ENCODE data around the gene SLC36A2.

Gene SLC36A2

GRCh38 chr5:151275803-151276202 lies 71.6 kb downstream of the SLC36A2 start (continued):
- TF ChIP-seq ZNF398 (tag by site-specific recombination; IDR thresholded peaks at IDR 0.05) (no peak), ZBTB21 (tag by site-specific recombination; IDR thresholded peaks at IDR 0.05) (no peak), GLI4 (tag by site-specific recombination; IDR thresholded peaks at IDR 0.05) (no peak), ZNF426 (tag by site-specific recombination; IDR thresholded peaks at IDR 0.05) (no peak), ZNF311 (tag by site-specific recombination; IDR thresholded peaks at IDR 0.05; ENCODE audit: borderline replicate concordance) (no peak), FEZF1 (tag by site-specific recombination; IDR thresholded peaks at IDR 0.05) (no peak), ZBTB49 (tag by site-specific recombination; IDR thresholded peaks at IDR 0.05; ENCODE audit: low read depth) (no peak), HOXA7 (CRISPR knock-in tag; IDR thresholded peaks at IDR 0.05; ENCODE audit: borderline replicate concordance) (no peak), ZNF624 (tag by site-specific recombination; IDR thresholded peaks at IDR 0.05) (no peak), GLI2 (tag by site-specific recombination; IDR thresholded peaks at IDR 0.05; ENCODE audit: borderline replicate concordance, low read depth) (no peak)
- TF ChIP-seq, protein P1, sequence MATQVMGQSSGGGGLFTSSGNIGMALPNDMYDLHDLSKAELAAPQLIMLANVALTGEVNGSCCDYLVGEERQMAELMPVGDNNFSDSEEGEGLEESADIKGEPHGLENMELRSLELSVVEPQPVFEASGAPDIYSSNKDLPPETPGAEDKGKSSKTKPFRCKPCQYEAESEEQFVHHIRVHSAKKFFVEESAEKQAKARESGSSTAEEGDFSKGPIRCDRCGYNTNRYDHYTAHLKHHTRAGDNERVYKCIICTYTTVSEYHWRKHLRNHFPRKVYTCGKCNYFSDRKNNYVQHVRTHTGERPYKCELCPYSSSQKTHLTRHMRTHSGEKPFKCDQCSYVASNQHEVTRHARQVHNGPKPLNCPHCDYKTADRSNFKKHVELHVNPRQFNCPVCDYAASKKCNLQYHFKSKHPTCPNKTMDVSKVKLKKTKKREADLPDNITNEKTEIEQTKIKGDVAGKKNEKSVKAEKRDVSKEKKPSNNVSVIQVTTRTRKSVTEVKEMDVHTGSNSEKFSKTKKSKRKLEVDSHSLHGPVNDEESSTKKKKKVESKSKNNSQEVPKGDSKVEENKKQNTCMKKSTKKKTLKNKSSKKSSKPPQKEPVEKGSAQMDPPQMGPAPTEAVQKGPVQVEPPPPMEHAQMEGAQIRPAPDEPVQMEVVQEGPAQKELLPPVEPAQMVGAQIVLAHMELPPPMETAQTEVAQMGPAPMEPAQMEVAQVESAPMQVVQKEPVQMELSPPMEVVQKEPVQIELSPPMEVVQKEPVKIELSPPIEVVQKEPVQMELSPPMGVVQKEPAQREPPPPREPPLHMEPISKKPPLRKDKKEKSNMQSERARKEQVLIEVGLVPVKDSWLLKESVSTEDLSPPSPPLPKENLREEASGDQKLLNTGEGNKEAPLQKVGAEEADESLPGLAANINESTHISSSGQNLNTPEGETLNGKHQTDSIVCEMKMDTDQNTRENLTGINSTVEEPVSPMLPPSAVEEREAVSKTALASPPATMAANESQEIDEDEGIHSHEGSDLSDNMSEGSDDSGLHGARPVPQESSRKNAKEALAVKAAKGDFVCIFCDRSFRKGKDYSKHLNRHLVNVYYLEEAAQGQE (tag by site-specific recombination; IDR thresholded peaks at IDR 0.05) = no peak
- TF ChIP-seq, protein P2, sequence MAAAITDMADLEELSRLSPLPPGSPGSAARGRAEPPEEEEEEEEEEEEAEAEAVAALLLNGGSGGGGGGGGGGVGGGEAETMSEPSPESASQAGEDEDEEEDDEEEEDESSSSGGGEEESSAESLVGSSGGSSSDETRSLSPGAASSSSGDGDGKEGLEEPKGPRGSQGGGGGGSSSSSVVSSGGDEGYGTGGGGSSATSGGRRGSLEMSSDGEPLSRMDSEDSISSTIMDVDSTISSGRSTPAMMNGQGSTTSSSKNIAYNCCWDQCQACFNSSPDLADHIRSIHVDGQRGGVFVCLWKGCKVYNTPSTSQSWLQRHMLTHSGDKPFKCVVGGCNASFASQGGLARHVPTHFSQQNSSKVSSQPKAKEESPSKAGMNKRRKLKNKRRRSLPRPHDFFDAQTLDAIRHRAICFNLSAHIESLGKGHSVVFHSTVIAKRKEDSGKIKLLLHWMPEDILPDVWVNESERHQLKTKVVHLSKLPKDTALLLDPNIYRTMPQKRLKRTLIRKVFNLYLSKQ (tag by site-specific recombination; IDR thresholded peaks at IDR 0.05; ENCODE audit: borderline replicate concordance) = no peak

- Histone ChIP-seq H3K27ac (ENCODE audit: extremely low read depth, low read depth, low read length) (no peak overlapping the region), H3K36me3 (ENCODE audit: control insufficient read depth in 2 of 2, insufficient read depth in 1 of 2, low read length in 2 of 2) (peaks cover 0 to 5% of the 10 kb centered on the region in 2 experiments; a peak in 1 of 3 replicates), H3K9me3 (ENCODE audit: control insufficient read depth, insufficient read depth, low read depth, low read length) (no peaks in the 10 kb centered on the region), H3K4me3 (ENCODE audit: low read depth, low read length) (no peak overlapping the region), H3K4me1 (ENCODE audit: control insufficient read depth, insufficient read depth, low read length) (no peaks in the 10 kb centered on the region)
- ChIA-PET CTCF (interaction anchor here (0.6 to 1.1 kb wide), 2 partner anchors 13 to 24 kb away, joined by 3 read pairs; no protein-coding TSS in a partner anchor), POLR2A (interaction anchor here (1.1 kb wide), 1 partner anchor 22 kb away, joined by 3 read pairs; the partner anchor contains the start of gene GM2A)
- TF ChIP-seq, protein P3, sequence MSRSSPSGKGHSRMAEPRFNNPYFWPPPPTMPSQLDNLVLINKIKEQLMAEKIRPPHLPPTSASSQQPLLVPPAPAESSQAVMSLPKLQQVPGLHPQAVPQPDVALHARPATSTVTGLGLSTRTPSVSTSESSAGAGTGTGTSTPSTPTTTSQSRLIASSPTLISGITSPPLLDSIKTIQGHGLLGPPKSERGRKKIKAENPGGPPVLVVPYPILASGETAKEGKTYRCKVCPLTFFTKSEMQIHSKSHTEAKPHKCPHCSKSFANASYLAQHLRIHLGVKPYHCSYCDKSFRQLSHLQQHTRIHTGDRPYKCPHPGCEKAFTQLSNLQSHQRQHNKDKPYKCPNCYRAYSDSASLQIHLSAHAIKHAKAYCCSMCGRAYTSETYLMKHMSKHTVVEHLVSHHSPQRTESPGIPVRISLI (tag by site-specific recombination; IDR thresholded peaks at IDR 0.05) = no peak
- TF ChIP-seq ZNF140 (tag by site-specific recombination; IDR thresholded peaks at IDR 0.05) (no peak), ZNF148 (tag by site-specific recombination; IDR thresholded peaks at IDR 0.05; ENCODE audit: borderline replicate concordance) (no peak), ZNF175 (tag by site-specific recombination; IDR thresholded peaks at IDR 0.05) (no peak), ZNF785 (tag by site-specific recombination; IDR thresholded peaks at IDR 0.05) (no peak), ZNF18 (tag by site-specific recombination; IDR thresholded peaks at IDR 0.05) (no peak)
- TF ChIP-seq, protein P4, sequence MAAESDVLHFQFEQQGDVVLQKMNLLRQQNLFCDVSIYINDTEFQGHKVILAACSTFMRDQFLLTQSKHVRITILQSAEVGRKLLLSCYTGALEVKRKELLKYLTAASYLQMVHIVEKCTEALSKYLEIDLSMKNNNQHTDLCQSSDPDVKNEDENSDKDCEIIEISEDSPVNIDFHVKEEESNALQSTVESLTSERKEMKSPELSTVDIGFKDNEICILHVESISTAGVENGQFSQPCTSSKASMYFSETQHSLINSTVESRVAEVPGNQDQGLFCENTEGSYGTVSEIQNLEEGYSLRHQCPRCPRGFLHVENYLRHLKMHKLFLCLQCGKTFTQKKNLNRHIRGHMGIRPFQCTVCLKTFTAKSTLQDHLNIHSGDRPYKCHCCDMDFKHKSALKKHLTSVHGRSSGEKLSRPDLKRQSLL (tag by site-specific recombination; IDR thresholded peaks at IDR 0.05) = no peak
Observed at GRCh38 chr5:151274666-151275065, 72.7 kb downstream of the SLC36A2 start.

Data from HEK293 (cell line).